Activated T-helper 17 cell treated with anti-CD3 and anti-CD28 coated beads, Interleukin-2, amount 50 U/mL, for 72 hours (primary cell): Measurements from ENCODE around the gene AIMP1. TPM values are rescaled to one million over a fixed set of nuclear protein-coding genes. Genes with fewer than 3 reads are reported as not detected.

Experiments used
- ATAC-seq: fragments of 150-1000 bp; cut with Tn5 transposase; replicated peaks from 2 replicates; pipeline ENCODE4 v1.10.0; 2021; ENCODE audit warnings: mild to moderate bottlenecking, moderate library complexity
- H3K27ac Mint-ChIP-seq: one replicate; pipeline ENCODE4 v1.8.0; 2022; ENCODE audit warnings: mixed read lengths
- H3K27me3 Mint-ChIP-seq: one replicate; pipeline ENCODE4 v1.8.0; 2022; ENCODE audit warnings: mixed read lengths
- H3K36me3 Mint-ChIP-seq: one replicate; pipeline ENCODE4 v1.8.0; 2022; ENCODE audit warnings: low read depth, mild to moderate bottlenecking, mixed read lengths
- H3K4me1 Mint-ChIP-seq: one replicate; pipeline ENCODE4 v1.8.0; 2022; ENCODE audit warnings: mixed read lengths
- H3K4me3 Mint-ChIP-seq: one replicate; pipeline ENCODE4 v1.8.0; 2022; ENCODE audit warnings: mild to moderate bottlenecking, mixed read lengths
- H3K9me3 Mint-ChIP-seq: one replicate; pipeline ENCODE4 v1.8.0; 2022; ENCODE audit warnings: mixed read lengths
- total RNA-seq, 2 donors: library from RNA; stranded (reverse); gene quantifications; one replicate each; pipeline ENCODE4 v1.2.3, GENCODE V29; 2022

Gene AIMP1
- total RNA-seq, 2 donors from 2014 or later, result 55.3 to 56.0 TPM

DNA sequence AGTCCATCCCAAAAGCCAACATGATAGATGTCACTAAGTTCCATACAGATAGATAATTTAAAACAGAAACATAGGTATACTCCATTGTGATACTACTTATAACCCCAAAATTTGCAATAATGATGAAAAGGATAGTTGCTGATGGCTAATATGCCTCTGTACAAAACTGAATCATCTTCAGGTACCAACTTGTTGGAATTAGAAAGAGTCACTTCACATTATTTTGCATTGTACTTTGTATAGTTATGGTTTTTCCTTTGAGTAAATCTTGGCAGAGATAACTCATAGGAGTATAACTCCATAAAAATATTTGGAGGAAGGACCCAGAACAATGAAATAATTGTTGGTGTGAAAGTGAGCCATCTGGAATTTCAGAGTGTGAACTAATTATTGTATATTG, 34.7 kb downstream of the AIMP1 start:
- H3K4me3 Mint-ChIP-seq, result no peak overlapping the region
- no peaks in the 10 kb centered on the region for H3K9me3 Mint-ChIP-seq
- peaks cover 56% of the 10 kb centered on the region for H3K36me3 Mint-ChIP-seq
- no peaks in the 10 kb centered on the region for H3K27me3 Mint-ChIP-seq
- H3K27ac Mint-ChIP-seq, result no peak overlapping the region
- ATAC-seq, result no peak
- H3K4me1 Mint-ChIP-seq, result no peaks in the 10 kb centered on the region

GRCh38 chr4:106353786-106354185, 37.4 kb downstream of the AIMP1 start:
- no peak overlapping the region for H3K4me3 Mint-ChIP-seq
- H3K9me3 Mint-ChIP-seq, result no peaks in the 10 kb centered on the region
- H3K36me3 Mint-ChIP-seq, result peaks cover 29% of the 10 kb centered on the region
- no peak overlapping the region for H3K27ac Mint-ChIP-seq
- no peaks in the 10 kb centered on the region for H3K27me3 Mint-ChIP-seq
- no peak for ATAC-seq
- no peaks in the 10 kb centered on the region for H3K4me1 Mint-ChIP-seq

GRCh38 chr4:106355193-106355592, 38.8 kb downstream of the AIMP1 start:
- Mint-ChIP-seq H3K4me3 (no peak overlapping the region), H3K9me3 (no peaks in the 10 kb centered on the region), H3K27ac (no peak overlapping the region), H3K4me1 (no peaks in the 10 kb centered on the region), H3K36me3 (peaks cover 16% of the 10 kb centered on the region), H3K27me3 (no peaks in the 10 kb centered on the region)
- no peak for ATAC-seq

- no peak for ATAC-seq
- no peaks in the 10 kb centered on the region for H3K36me3 Mint-ChIP-seq
- H3K27ac Mint-ChIP-seq, result no peak overlapping the region
- H3K27me3 Mint-ChIP-seq, result no peaks in the 10 kb centered on the region
- H3K9me3 Mint-ChIP-seq, result no peaks in the 10 kb centered on the region
- H3K4me1 Mint-ChIP-seq, result no peaks in the 10 kb centered on the region
- no peak overlapping the region for H3K4me3 Mint-ChIP-seq
These were observed 42.5 kb downstream of the AIMP1 start for GRCh38 chr4:106358899-106359298.

DNA sequence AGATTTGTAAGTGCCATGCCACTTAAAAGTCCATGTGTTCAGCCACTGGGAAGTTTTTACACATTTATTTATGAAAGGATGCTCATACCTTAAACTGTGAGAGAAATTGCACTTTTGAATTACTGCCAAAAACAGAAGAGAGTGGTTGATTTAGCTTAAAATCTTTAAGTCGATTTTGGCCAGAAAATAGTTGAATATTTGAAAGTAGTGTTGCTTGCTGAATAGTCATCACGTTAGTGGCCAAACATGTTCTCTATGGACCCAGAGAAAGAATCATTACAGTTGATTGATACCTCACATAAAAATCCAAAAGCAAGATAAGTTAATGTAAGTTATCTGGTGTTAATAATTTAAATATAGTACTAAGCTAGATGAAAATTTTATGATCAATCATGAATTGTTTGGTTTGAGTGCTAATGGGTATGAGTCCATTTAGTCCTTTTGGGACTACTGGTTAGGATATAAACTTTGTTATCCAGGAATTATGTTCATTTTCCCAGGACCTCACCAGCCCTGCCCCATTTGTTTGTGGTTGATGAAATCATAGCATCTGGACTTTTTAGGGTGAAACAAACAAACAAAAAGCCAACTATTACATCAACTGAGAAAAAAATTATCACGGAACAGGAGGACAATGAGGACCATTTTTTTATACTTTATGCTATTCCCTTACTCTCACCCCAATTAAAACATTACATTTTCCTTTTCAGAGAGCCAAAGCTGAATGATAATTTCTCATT, 45.9 kb downstream of the AIMP1 start:
- Mint-ChIP-seq H3K9me3 (no peaks in the 10 kb centered on the region), H3K4me1 (no peaks in the 10 kb centered on the region), H3K27me3 (no peaks in the 10 kb centered on the region), H3K4me3 (no peak overlapping the region), H3K36me3 (no peaks in the 10 kb centered on the region), H3K27ac (no peak overlapping the region)
- no peak for ATAC-seq

DNA sequence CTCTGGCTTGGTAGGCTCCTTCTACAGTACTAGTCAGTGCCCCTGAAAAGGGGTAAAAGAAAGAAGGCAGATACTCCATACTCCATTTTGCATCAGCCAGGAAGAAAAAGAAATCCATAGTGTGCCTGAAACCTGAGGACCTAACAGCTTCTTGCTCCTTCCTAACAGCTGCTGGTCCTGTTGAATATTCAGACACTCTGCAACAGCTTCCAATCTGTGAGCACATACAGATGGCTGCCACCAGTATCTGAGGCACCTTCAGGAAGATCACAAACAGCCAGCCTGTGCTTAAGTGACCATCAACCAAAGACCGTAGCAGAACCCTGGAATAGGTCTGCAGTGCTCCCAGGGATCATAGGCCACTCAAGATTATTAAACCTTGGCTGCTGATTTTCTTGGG, 47.9 kb downstream of the AIMP1 start:
- ATAC-seq, result no peak
- no peak overlapping the region for H3K4me3 Mint-ChIP-seq
- no peaks in the 10 kb centered on the region for H3K9me3 Mint-ChIP-seq
- H3K36me3 Mint-ChIP-seq, result no peaks in the 10 kb centered on the region
- peaks cover 7% of the 10 kb centered on the region for H3K27me3 Mint-ChIP-seq
- H3K27ac Mint-ChIP-seq, result no peak overlapping the region
- H3K4me1 Mint-ChIP-seq, result no peaks in the 10 kb centered on the region

DNA sequence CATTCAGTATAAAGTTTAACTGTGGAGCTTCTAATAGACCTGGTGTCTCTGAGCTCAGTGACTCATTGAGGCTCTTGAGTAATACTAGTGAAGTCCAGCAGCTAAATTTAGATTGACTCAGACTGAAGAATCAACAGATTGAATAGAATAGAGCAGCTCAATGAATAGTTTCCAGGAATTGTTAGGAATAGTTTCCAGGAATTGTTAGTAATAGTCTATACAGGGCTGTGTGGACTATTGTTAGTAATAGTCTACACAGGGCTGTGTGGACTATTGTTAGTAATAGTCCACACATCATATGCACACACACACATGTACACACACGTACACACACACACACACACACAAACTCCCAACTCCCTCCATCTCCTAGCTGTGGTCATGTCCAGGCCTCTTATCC, 49.3 kb downstream of the AIMP1 start:
- no peaks in the 10 kb centered on the region for H3K36me3 Mint-ChIP-seq
- no peak overlapping the region for H3K4me3 Mint-ChIP-seq
- H3K27me3 Mint-ChIP-seq, result peaks cover 16% of the 10 kb centered on the region
- H3K9me3 Mint-ChIP-seq, result no peaks in the 10 kb centered on the region
- H3K27ac Mint-ChIP-seq, result no peak overlapping the region
- ATAC-seq, result no peak
- H3K4me1 Mint-ChIP-seq, result no peaks in the 10 kb centered on the region

- H3K9me3 Mint-ChIP-seq, result no peaks in the 10 kb centered on the region
- no peak overlapping the region for H3K4me3 Mint-ChIP-seq
- H3K27me3 Mint-ChIP-seq, result peaks cover 16% of the 10 kb centered on the region
- peak; percentile 39 for ATAC-seq
- no peaks in the 10 kb centered on the region for H3K4me1 Mint-ChIP-seq
- H3K36me3 Mint-ChIP-seq, result no peaks in the 10 kb centered on the region
- no peak overlapping the region for H3K27ac Mint-ChIP-seq
These were observed 49.7 kb downstream of the AIMP1 start for GRCh38 chr4:106366026-106366425.

DNA sequence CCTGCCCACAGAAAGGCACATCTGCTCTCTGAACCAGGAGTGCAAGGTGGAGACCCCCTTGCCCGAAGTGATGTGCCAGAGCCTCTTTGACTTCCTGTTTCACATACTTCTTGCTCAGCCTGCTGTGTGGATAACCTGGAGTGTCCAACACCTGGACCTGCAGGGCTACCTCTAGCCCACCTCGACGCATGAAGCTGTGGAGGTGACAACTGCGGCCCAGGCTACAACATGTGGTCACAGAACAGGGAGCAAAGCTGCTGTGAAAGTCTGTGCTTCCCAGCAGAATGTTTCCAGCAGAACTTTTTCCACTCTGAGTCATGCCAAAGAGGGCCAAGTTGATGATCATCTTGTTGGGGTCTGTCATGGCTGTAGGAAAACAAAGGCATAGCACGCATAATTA, 50.7 kb downstream of the AIMP1 start:
- H3K9me3 Mint-ChIP-seq, result no peaks in the 10 kb centered on the region
- H3K27ac Mint-ChIP-seq, result no peak overlapping the region
- no peak overlapping the region for H3K4me3 Mint-ChIP-seq
- no peak for ATAC-seq
- H3K4me1 Mint-ChIP-seq, result no peaks in the 10 kb centered on the region
- H3K36me3 Mint-ChIP-seq, result no peaks in the 10 kb centered on the region
- H3K27me3 Mint-ChIP-seq, result peaks cover 16% of the 10 kb centered on the region

GRCh38 chr4:106368678-106369077, 52.3 kb downstream of the AIMP1 start, which contains the start of gene GIMD1:
GIMD1 (minus strand) TSS chr4:106368778; CDS start chr4:106367435, 1,343 bp downstream.
- H3K9me3 Mint-ChIP-seq, result no peaks in the 10 kb centered on the region
- H3K27me3 Mint-ChIP-seq, result peaks cover 18% of the 10 kb centered on the region
- H3K4me1 Mint-ChIP-seq, result no peaks in the 10 kb centered on the region
- no peaks in the 10 kb centered on the region for H3K36me3 Mint-ChIP-seq
- H3K4me3 Mint-ChIP-seq, result no peak within 1 kb of the TSS
- H3K27ac Mint-ChIP-seq, result no peak within 1 kb of the TSS
- ATAC-seq, result no peak

- Mint-ChIP-seq H3K27me3 (peaks cover 23% of the 10 kb centered on the region), H3K4me3 (no peak overlapping the region), H3K36me3 (no peaks in the 10 kb centered on the region), H3K27ac (no peak overlapping the region), H3K4me1 (no peaks in the 10 kb centered on the region), H3K9me3 (no peaks in the 10 kb centered on the region)
- no peak for ATAC-seq
These were observed 53.2 kb downstream of the AIMP1 start for GRCh38 chr4:106369456-106370060.

GRCh38 chr4:106370214-106370613, 53.9 kb downstream of the AIMP1 start:
- Mint-ChIP-seq H3K4me3 (no peak overlapping the region), H3K36me3 (no peaks in the 10 kb centered on the region), H3K4me1 (no peaks in the 10 kb centered on the region), H3K9me3 (no peaks in the 10 kb centered on the region), H3K27me3 (peaks cover 23% of the 10 kb centered on the region), H3K27ac (no peak overlapping the region)
- ATAC-seq, result no peak

DNA sequence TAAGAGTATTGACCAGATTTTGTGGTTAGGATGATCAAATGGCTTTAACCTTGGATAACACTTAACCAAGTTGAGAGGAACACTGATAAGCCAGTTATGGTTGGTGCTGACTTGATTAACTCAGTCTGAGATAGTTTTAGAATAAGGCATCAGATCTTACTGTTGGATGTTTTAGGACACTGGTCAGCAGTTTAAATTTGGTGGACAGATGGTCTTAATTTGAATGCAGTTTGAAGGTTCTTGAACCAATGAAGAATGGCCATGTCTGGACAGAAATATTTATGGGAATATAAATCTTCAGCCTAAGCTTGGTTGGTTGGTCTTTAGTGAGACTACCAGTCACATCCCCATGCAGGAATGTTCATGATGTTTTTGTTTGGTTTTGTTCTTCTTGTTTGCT, 54.8 kb downstream of the AIMP1 start:
- ATAC-seq, result no peak
- H3K4me1 Mint-ChIP-seq, result no peaks in the 10 kb centered on the region
- H3K27me3 Mint-ChIP-seq, result peaks cover 23% of the 10 kb centered on the region
- H3K36me3 Mint-ChIP-seq, result no peaks in the 10 kb centered on the region
- no peak overlapping the region for H3K27ac Mint-ChIP-seq
- H3K4me3 Mint-ChIP-seq, result no peak overlapping the region
- no peaks in the 10 kb centered on the region for H3K9me3 Mint-ChIP-seq

GRCh38 chr4:106373026-106373425, 56.7 kb downstream of the AIMP1 start:
- Mint-ChIP-seq H3K4me3 (no peak overlapping the region), H3K27ac (no peak overlapping the region), H3K27me3 (peaks cover 17% of the 10 kb centered on the region), H3K4me1 (no peaks in the 10 kb centered on the region), H3K36me3 (no peaks in the 10 kb centered on the region), H3K9me3 (no peaks in the 10 kb centered on the region)
- ATAC-seq, result no peak

GRCh38 chr4:106380179-106380578, 63.8 kb downstream of the AIMP1 start:
- H3K36me3 Mint-ChIP-seq, result no peaks in the 10 kb centered on the region
- H3K27ac Mint-ChIP-seq, result no peak overlapping the region
- H3K9me3 Mint-ChIP-seq, result no peaks in the 10 kb centered on the region
- ATAC-seq, result no peak
- H3K4me3 Mint-ChIP-seq, result no peak overlapping the region
- H3K27me3 Mint-ChIP-seq, result peaks cover 6% of the 10 kb centered on the region
- H3K4me1 Mint-ChIP-seq, result no peaks in the 10 kb centered on the region
